GM19324 (cell line): Measurements from ENCODE around the gene LACC1.

ENCODE experiments used
- ATAC-seq: cut with Tn5 transposase; IDR thresholded peaks from one replicate; pipeline ENCODE4 v1.9.1; 2021; ENCODE audit warnings: mild to moderate bottlenecking, moderate library complexity; ENCODE audit not compliant: unreplicated experiment, low FRiP score

LACC1 gene

DNA sequence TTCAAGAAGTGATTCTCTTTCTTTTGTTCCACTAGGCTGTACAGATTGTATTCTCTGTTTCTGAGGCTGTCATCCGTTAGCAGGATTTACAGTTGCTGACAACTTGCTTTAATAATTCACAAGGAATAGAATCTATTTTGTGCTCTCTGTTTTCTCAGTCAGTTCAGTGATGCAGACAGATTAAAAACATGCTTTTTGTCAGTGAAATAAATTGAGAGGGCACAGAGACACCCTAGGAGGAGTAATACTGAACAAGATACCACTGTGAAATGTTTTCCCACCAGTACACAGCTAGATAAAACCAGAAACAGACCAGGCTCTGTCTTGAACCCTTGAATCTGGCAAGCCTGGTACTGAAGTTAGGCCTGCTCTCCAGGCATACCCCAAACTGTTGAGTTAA, 58.7 kb downstream of the LACC1 start:
- no peak for ATAC-seq

DNA sequence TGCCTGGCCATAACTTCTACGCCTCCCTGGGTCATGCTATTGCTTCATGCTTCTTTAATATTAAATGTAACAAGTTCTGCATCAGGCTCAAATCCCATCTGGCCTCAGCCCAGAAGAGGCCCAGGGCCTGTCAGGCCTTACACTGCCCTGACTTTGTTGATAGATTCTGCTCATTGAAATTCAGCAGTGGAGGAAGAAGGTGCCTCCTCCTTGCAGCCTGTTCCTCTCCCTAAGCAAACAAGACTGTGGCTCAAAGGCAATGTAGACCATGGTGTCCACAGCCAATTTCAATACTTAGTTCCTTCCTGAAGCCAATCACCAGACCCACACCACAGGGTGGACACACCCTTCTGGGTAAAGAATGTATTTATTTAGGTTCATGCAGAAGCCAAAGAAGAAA, 59.4 kb downstream of the LACC1 start:
- no peak for ATAC-seq

DNA sequence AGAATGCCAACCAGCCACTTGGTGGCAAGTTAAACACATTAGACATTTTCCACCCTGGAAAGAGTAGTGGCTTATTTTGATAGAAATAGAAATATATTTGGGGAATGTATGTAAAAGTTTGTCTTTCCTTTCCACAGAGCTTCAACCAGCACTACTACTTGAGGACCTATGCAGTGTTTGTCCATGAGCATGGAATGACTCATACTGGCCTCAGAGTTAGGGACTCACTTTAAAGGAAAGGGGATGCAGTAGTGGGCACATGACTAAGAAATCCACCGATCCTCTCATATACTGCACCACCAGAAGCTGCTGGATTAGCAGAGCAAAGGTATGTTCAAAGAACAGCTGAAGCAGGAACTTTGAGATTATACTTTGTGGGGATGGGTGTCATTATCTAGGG, 62.6 kb downstream of the LACC1 start:
- no peak for ATAC-seq
